Lung (tissue), 12 donors: ENCODE measurements around the gene KRT34. TPM values are rescaled to one million over a fixed set of nuclear protein-coding genes. Genes with fewer than 3 reads are reported as not detected.

ENCODE experiments used
- ATAC-seq: fragments of 200-7000 bp; cut with Tn5 transposase; one replicate; pipeline ENCODE4 v1.9.1; 2020; ENCODE audit warnings: moderate number of reproducible peaks; ENCODE audit not compliant: insufficient read depth, low FRiP score
- DNase-seq, 3 donors: peaks; one replicate each; pipeline ENCODE4 v3.0.0-alpha.2; 2013 to 2017
- H3K27ac ChIP-seq, 2 donors: one replicate each; pipeline ENCODE4 v1.5.1; 2013; ENCODE audit warnings: mild to moderate bottlenecking in 2 of 2, moderate library complexity in 2 of 2, control low read depth in 1 of 2, inconsistent platforms in 1 of 2, low read depth in 1 of 2, low read length in 1 of 2
- H3K27me3 ChIP-seq, 3 donors: one replicate each; pipeline ENCODE4 v1.5.1; 2013; ENCODE audit warnings: low read length in 2 of 3; ENCODE audit not compliant: control insufficient read depth in 3 of 3, insufficient read depth in 3 of 3
- H3K36me3 ChIP-seq, 4 donors: one replicate each; pipeline ENCODE4 v1.5.1; 2013; ENCODE audit warnings: low read length in 4 of 4, mild to moderate bottlenecking in 1 of 4, moderate library complexity in 1 of 4; ENCODE audit not compliant: control insufficient read depth in 4 of 4, insufficient read depth in 4 of 4
- H3K4me1 ChIP-seq, 5 donors: one replicate each; pipeline ENCODE4 v1.5.1; 2013; ENCODE audit warnings: low read length in 5 of 5, mild to moderate bottlenecking in 2 of 5, moderate library complexity in 1 of 5; ENCODE audit not compliant: control insufficient read depth in 5 of 5, insufficient read depth in 5 of 5
- H3K4me3 ChIP-seq: one replicate; pipeline ENCODE4 v1.5.1; 2013; ENCODE audit warnings: mild to moderate bottlenecking, control low read depth, moderate library complexity
- H3K9ac ChIP-seq, 2 donors: one replicate each; pipeline ENCODE4 v1.5.1; 2013; ENCODE audit warnings: low read length in 2 of 2, control low read depth in 1 of 2; ENCODE audit not compliant: insufficient read depth in 1 of 2
- H3K9me3 ChIP-seq, 4 donors: one replicate each; pipeline ENCODE4 v1.5.1; 2013; ENCODE audit warnings: low read length in 3 of 4, mild to moderate bottlenecking in 1 of 4, moderate library complexity in 1 of 4; ENCODE audit not compliant: control insufficient read depth in 4 of 4, insufficient read depth in 3 of 4
- WGBS, 2 donors: extraction: QIAGEN DNeasy Blood & Tissue Kit; methylation state at CpG; one replicate each; pipeline ENCODE4 v1.1.7; 2013; 5-methylcytosine and 5-hydroxymethylcytosine counted together
- polyA plus RNA-seq, 2 donors: library from polyadenylated mRNA; stranded (reverse); fragments of 200-250 nt; gene quantifications; one replicate each; pipeline ENCODE4 v1.2.1, GENCODE V29; 2013
- total RNA-seq, 2 donors: library from RNA; depleted of rRNA in 1 of 2; stranded (reverse); fragments of >200 nt in 1 of 2; gene quantifications; one replicate each; pipeline ENCODE4 v1.2.1, GENCODE V29; 2014 to 2021
- TF ChIP-seq, protein P1 (sequence below): IDR thresholded peaks from 2 replicates; pipeline ENCODE4 v1.5.1; 2012; ENCODE audit warnings: mild to moderate bottlenecking; ENCODE audit errors: control extremely low read depth, extremely low read depth
- donor health status: control.
- donor health status: control.
- donor health status: Bipolar disorder and iron deficiency.
- donor health status: healthy.
- donor health status: DM: yes; HTN: yes; CAD: no.

Gene KRT34
- total and polyA plus RNA-seq, 4 donors, result not detected

DNA sequence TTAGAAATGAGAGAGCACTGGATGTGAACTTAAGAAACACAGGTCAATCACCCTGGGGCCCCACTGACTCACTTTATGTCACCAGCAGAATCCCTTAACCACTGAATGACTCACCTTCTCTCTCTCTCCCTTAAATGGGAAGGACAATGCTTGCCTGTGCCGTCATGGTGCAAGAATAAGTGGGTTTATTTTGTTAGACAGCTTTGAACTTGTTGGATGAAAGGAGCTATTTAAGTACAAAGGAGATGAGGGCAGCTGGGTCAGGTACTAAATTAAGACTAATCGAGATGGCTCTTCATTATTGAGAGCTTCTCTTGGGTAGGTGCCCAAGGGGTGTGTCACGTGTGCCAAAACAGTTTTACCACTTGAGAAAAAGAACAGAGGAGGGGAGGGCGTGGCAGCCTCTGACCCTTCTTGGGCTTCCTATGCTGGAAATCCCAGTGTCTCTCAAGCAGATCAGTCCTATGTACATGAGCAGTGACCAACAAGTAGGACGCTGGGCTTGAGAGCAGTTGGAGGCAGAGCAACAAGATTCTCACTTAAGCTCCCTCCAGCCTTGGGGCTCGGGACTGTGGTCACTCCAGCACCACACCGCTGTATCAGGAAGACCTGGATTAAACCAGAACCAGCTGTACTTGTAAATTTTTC, 22.0 kb upstream of the KRT34 start:
- Histone ChIP-seq H3K4me3 (peak overlapping the region; percentile 1), H3K27ac (no peak overlapping the region)

DNA sequence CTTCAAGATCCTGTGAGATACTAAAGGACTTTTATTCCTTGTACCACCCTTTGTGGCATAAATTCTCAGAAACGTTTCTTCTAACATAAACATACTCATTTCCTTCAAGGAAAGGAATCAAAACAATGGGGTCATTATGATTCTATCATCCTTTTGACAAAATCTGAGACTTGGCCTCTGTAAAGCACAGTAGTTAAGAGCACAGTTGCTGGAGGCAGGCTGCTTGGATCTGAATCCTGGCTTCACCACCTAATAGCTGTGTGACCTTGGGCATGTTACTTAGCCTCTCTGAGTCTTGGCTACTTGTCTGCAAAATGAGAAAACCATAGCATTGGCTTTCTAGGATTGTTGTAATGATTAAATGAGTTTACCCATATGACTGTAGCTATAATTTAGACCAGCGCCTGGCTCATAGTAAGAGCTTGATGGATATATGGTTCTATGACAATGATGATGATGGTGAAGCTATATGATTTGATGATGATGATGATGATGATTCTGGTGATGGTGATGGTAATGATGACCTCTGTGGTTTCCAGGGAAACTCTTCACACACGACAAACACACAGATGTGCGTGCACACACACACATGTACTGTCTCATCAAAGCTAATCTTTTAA, 21.4 kb upstream of the KRT34 start:
- 70 to 76% methylated on average over 4 of the region's 4 CpGs for WGBS, 2 donors

More for the DNA sequence above, 22.0 kb upstream of the KRT34 start:
- Histone ChIP-seq H3K36me3 (no peaks in the 10 kb centered on the region), H3K4me1 (no peaks in the 10 kb centered on the region), H3K9me3 (no peaks in the 10 kb centered on the region), H3K27me3 (no peaks in the 10 kb centered on the region), H3K9ac (no peak overlapping the region)
- TF ChIP-seq, protein P1, sequence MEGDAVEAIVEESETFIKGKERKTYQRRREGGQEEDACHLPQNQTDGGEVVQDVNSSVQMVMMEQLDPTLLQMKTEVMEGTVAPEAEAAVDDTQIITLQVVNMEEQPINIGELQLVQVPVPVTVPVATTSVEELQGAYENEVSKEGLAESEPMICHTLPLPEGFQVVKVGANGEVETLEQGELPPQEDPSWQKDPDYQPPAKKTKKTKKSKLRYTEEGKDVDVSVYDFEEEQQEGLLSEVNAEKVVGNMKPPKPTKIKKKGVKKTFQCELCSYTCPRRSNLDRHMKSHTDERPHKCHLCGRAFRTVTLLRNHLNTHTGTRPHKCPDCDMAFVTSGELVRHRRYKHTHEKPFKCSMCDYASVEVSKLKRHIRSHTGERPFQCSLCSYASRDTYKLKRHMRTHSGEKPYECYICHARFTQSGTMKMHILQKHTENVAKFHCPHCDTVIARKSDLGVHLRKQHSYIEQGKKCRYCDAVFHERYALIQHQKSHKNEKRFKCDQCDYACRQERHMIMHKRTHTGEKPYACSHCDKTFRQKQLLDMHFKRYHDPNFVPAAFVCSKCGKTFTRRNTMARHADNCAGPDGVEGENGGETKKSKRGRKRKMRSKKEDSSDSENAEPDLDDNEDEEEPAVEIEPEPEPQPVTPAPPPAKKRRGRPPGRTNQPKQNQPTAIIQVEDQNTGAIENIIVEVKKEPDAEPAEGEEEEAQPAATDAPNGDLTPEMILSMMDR, result no peak
- WGBS, 2 donors, result 53 to 67% methylated on average over 7 of the region's 7 CpGs
- DNase-seq (no peak), ATAC-seq (no peak)

DNA sequence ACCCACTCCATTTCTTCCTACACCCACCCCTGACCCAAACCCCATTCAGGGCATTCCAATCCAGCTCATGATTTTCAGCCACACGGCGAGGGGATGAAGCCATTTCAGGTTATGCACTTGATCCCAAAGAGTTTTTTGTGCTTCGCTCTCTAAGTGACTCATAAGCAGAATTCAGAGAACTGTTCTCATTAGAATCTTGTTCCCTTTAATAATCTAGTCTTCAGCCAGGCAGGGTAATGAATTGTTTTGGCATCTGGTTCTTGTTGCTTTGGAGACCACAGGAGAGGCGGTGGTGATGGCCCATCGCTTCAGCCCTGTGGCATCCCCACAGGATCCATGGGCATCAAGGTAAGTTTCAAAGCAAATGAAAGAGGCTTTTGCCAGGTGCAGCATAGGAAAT, 20.1 kb upstream of the KRT34 start:
- WGBS, 2 donors, result 92 to 96% methylated on average over 5 of the region's 5 CpGs

More for the DNA sequence above, 21.4 kb upstream of the KRT34 start:
- H3K36me3 ChIP-seq, result no peaks in the 10 kb centered on the region
- H3K4me1 ChIP-seq, result no peaks in the 10 kb centered on the region
- H3K27ac ChIP-seq, result no peak overlapping the region
- no peak for ATAC-seq
- H3K9me3 ChIP-seq, result no peaks in the 10 kb centered on the region
- no peak for DNase-seq
- no peak overlapping the region for H3K9ac ChIP-seq
- TF ChIP-seq, protein P1, result no peak
- H3K4me3 ChIP-seq, result peak overlapping the region; percentile 1
- H3K27me3 ChIP-seq, result no peaks in the 10 kb centered on the region

More for the DNA sequence above, 20.1 kb upstream of the KRT34 start:
- Histone ChIP-seq H3K4me3 (no peak overlapping the region), H3K27ac (no peak overlapping the region), H3K4me1 (no peaks in the 10 kb centered on the region), H3K9me3 (no peaks in the 10 kb centered on the region), H3K9ac (no peak overlapping the region), H3K36me3 (no peaks in the 10 kb centered on the region), H3K27me3 (no peaks in the 10 kb centered on the region)
- ATAC-seq (no peak), DNase-seq (no peak)
- TF ChIP-seq, protein P1, result no peak
